WTC11 (cell line): ENCODE data around the gene CACYBP.

Experiments used
- ATF2 ChIP-seq: sonication (generic); formaldehyde crosslinking; IDR thresholded peaks from 2 replicates; pipeline ENCODE4 v1.8.1; 2022; ENCODE audit warnings: low read depth, missing genetic modification reagents, borderline replicate concordance
- ATF3 ChIP-seq: sonication (generic); formaldehyde crosslinking; conservative IDR thresholded peaks from 2 replicates; pipeline ENCODE4 v1.8.1; 2022; ENCODE audit warnings: mild to moderate bottlenecking, missing genetic modification reagents
- CREB1 ChIP-seq: sonication (generic); formaldehyde crosslinking; IDR thresholded peaks from 2 replicates; pipeline ENCODE4 v1.8.0; 2023; ENCODE audit warnings: mild to moderate bottlenecking, missing genetic modification reagents
- CTCF ChIP-seq: fragments of 200-600 bp; IDR thresholded peaks from 2 replicates; pipeline ENCODE4 v1.8.0; 2022; ENCODE audit warnings: antibody characterized with exemption
- FOXP4 ChIP-seq: sonication (generic); formaldehyde crosslinking; IDR thresholded peaks from 2 replicates; pipeline ENCODE4 v1.8.0; 2022; ENCODE audit warnings: mild to moderate bottlenecking, missing genetic modification reagents
- HMGXB4 ChIP-seq: sonication (generic); formaldehyde crosslinking; IDR thresholded peaks from 2 replicates; pipeline ENCODE4 v1.8.1; 2023; ENCODE audit warnings: mild to moderate bottlenecking, moderate library complexity, missing genetic modification reagents
- JAZF1 ChIP-seq: fragments of 250-450 bp; sonication (Bioruptor Pico); IDR thresholded peaks from 2 replicates; pipeline ENCODE4 v1.9.0; 2021; ENCODE audit warnings: moderate library complexity, mild to moderate bottlenecking, inconsistent platforms
- MLX ChIP-seq: sonication (generic); formaldehyde crosslinking; IDR thresholded peaks from 2 replicates; pipeline ENCODE4 v1.8.1; 2023; ENCODE audit warnings: mild to moderate bottlenecking, missing genetic modification reagents, moderate library complexity
- MYBL2 ChIP-seq: sonication (generic); formaldehyde crosslinking; IDR thresholded peaks from 2 replicates; pipeline ENCODE4 v1.8.1; 2023; ENCODE audit warnings: mild to moderate bottlenecking, moderate library complexity, missing genetic modification reagents
- RORB ChIP-seq: fragments of 250-450 bp; sonication (Bioruptor Pico); IDR thresholded peaks from 2 replicates; pipeline ENCODE4 v1.9.0; 2021; ENCODE audit warnings: mild to moderate bottlenecking
- SP1 ChIP-seq: sonication (generic); formaldehyde crosslinking; conservative IDR thresholded peaks from 2 replicates; pipeline ENCODE4 v1.8.1; 2022; ENCODE audit warnings: missing genetic modification reagents
- TEAD4 ChIP-seq: sonication (generic); formaldehyde crosslinking; IDR thresholded peaks from 2 replicates; pipeline ENCODE4 v1.8.0; 2022; ENCODE audit warnings: mild to moderate bottlenecking, missing genetic modification reagents

- TF ChIP-seq ATF2 (CRISPR knock-in tag) (no peak), ATF3 (CRISPR knock-in tag) (no peak), HMGXB4 (no peak), CTCF (no peak), MYBL2 (CRISPR knock-in tag) (no peak), CREB1 (CRISPR knock-in tag) (no peak), FOXP4 (no peak), SP1 (CRISPR knock-in tag) (no peak), RORB (CRISPR knock-in tag) (no peak), JAZF1 (CRISPR knock-in tag) (no peak), TEAD4 (CRISPR knock-in tag) (no peak), MLX (CRISPR knock-in tag) (no peak)
Observed at GRCh38 chr1:175054736-175055135, 55.0 kb downstream of the CACYBP start.
